ENCODE measurements around the gene ZNF496. TPM values are rescaled to one million over a fixed set of nuclear protein-coding genes. Genes with fewer than 3 reads are reported as not detected.
"Not testable (repeated sequence)": the region's sequence is repeated elsewhere in the genome, so short reads cannot be mapped to it uniquely, and the experiment has no call there.

The ZNF496 gene
- total RNA-seq: 65.7 and 91.8 TPM in 2 replicates

DNA sequence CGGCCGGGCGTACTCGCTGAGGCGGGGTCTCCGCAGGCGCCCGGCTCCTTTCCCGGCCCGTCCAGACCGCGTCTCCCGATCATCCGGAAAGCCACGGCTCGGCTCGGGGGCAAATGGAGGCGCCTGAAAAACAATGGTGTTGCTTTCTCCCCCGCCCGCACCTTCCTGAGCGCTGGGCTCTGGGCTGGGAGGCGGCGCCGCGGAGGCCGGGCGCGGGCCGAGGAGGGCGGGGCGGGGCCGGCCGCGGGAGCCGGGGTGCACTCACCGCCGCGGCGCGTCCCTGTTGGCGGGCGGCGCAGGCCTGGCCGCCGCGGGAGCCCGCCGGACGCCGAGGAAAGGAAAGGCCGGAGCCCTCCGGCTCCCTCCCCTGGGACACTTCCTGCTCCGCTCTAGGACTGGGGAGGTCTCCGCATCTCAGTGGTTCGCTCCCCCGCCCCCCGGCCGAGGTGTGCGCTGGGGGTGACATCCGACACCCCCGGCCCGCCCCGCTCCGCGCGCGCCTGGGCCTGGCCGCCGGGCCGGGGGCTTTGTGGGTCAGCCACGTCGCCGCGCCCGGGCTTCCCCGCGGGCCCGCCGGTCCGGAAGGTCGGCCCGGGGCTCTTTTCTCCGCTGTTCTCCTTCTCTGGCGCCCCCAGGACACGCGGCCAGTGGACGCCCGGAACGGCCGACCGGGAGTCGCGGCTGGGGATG, at the start of gene ZNF496:
Gene ZNF496, minus strand, starts transcription at position 343 of the 690 bp plus-strand sequence. CDS start 2,289 bp downstream, outside the sequence.
- H3K36me3 ChIP-seq (ENCODE audit: control insufficient read depth, insufficient read depth, low read length): peaks cover 2% of the 10 kb centered on the region
- TF ChIP-seq, protein P1, sequence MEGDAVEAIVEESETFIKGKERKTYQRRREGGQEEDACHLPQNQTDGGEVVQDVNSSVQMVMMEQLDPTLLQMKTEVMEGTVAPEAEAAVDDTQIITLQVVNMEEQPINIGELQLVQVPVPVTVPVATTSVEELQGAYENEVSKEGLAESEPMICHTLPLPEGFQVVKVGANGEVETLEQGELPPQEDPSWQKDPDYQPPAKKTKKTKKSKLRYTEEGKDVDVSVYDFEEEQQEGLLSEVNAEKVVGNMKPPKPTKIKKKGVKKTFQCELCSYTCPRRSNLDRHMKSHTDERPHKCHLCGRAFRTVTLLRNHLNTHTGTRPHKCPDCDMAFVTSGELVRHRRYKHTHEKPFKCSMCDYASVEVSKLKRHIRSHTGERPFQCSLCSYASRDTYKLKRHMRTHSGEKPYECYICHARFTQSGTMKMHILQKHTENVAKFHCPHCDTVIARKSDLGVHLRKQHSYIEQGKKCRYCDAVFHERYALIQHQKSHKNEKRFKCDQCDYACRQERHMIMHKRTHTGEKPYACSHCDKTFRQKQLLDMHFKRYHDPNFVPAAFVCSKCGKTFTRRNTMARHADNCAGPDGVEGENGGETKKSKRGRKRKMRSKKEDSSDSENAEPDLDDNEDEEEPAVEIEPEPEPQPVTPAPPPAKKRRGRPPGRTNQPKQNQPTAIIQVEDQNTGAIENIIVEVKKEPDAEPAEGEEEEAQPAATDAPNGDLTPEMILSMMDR (IDR thresholded peaks at IDR 0.05; ENCODE audit: insufficient read depth, low read length, poor library complexity, severe bottlenecking): no peak
- DNase-seq (ENCODE audit: low read depth): peak; percentile 10

DNA sequence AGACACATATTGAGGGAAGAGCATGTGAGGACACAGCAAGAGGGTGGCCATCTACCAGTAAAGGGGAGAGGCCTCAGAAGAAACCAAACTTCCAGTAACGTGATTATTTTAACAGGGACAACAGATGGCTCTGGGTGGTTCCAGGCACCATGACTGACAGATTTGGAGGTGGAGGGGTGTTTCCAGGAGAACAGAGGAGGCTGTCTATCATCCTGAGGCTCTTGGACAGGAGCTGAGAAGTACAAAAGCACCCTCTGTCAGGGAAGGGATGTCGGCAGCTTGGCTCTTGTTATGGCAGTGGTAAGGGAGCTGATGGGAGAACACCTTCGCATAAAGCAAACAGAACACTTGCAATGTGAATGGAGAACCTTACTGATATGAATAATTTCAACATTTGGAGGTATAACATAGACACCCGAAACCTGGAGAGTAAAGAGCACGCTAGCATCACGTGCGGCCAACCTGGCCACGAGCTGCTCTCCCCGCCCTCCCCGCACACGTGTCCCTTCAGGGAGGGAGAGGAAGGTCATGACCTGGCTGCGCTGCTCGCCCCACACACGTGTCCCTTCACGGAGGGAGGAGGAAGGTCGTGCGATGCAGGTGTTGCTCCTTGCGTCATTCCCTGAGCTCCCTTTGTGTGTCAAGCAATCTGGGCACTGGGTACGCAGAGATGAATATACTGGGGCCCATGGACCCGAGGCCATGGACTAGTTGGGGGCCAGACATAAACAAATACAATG, 46.8 kb upstream of the ZNF496 start:
- H3K27me3 ChIP-seq (ENCODE audit: control insufficient read depth, insufficient read depth, low read length): no peaks in the 10 kb centered on the region
- TF ChIP-seq, protein P1 (IDR thresholded peaks at IDR 0.05; ENCODE audit: insufficient read depth, low read length, poor library complexity, severe bottlenecking): no peak
- no peak overlapping the region for H3K4me3 ChIP-seq (ENCODE audit: low read depth, low read length)
- H3K36me3 ChIP-seq (ENCODE audit: control insufficient read depth, insufficient read depth, low read length): no peaks in the 10 kb centered on the region
- no peak for DNase-seq (ENCODE audit: low read depth)

More for the DNA sequence above, at the start of gene ZNF496:
- no peaks in the 10 kb centered on the region for H3K27me3 ChIP-seq (ENCODE audit: control insufficient read depth, insufficient read depth, low read length)
- H3K4me3 ChIP-seq (ENCODE audit: low read depth, low read length): peak within 1 kb of the TSS; percentile 97

DNA sequence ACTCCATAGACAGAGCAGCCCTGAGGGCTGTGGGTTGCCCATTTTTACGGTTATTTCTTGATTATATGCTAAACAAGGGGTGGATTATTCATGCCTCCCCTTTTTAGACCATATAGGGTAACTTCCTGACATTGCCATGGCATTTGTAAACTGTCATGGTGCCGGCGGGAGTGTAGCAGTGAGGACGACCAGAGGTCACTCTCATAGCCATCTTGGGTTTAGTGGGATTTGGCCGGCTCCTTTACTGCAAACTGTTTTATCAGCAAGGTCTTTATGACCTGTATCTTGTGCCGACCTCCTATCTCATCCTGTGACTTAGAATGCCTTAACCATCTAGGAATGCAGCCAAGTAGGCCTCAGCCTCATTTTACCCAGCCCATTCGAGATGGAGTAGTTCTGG, 46.0 kb upstream of the ZNF496 start:
- DNase-seq (ENCODE audit: low read depth); H3K36me3 ChIP-seq (ENCODE audit: control insufficient read depth, insufficient read depth, low read length); H3K4me3 ChIP-seq (ENCODE audit: low read depth, low read length); H3K27me3 ChIP-seq (ENCODE audit: control insufficient read depth, insufficient read depth, low read length): not testable (repeated sequence)

DNA sequence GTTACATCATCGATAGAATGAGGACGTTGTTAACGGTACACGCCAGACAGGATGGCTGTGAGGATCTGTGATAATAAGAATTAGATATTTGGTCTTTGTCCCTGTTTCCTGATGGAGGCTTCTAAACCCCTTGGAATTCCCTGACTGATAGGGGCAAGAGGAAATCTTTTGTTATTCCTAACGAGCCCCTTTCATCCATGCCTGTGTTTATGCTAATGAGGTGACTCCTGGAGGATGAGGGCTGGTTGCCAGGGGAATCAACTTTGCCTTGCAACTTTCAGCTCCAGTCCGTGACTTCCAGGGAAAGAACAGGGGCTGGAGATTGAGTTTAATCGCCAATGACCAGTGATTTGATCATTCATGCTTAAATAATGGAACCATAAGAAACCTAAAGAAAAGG, 45.0 kb upstream of the ZNF496 start:
- no peak for DNase-seq (ENCODE audit: low read depth)
- no peaks in the 10 kb centered on the region for H3K27me3 ChIP-seq (ENCODE audit: control insufficient read depth, insufficient read depth, low read length)
- H3K4me3 ChIP-seq (ENCODE audit: low read depth, low read length): no peak overlapping the region
- TF ChIP-seq, protein P1 (IDR thresholded peaks at IDR 0.05; ENCODE audit: insufficient read depth, low read length, poor library complexity, severe bottlenecking): no peak
- H3K36me3 ChIP-seq (ENCODE audit: control insufficient read depth, insufficient read depth, low read length): no peaks in the 10 kb centered on the region

DNA sequence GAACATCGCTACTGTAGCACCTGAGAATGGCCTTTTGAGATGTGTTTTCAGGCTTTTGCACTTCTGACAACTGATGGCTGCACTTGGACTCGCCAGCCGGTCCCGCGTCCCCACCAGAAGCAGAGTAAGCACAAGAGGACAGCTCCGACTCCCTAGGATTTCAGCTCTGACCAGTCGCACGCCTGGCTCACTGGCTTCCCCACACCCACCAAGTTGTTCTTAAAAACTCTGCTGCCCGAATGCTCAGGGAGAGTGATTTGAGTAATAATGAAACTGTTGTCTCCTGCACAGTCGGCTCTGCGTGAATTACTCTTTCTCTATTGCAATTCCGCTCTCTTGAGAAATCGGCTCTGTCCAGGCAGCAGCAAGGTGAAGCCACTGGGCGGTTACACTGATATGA, 44.1 kb upstream of the ZNF496 start:
- no peak for DNase-seq (ENCODE audit: low read depth)
- TF ChIP-seq, protein P1 (IDR thresholded peaks at IDR 0.05; ENCODE audit: insufficient read depth, low read length, poor library complexity, severe bottlenecking): no peak

DNA sequence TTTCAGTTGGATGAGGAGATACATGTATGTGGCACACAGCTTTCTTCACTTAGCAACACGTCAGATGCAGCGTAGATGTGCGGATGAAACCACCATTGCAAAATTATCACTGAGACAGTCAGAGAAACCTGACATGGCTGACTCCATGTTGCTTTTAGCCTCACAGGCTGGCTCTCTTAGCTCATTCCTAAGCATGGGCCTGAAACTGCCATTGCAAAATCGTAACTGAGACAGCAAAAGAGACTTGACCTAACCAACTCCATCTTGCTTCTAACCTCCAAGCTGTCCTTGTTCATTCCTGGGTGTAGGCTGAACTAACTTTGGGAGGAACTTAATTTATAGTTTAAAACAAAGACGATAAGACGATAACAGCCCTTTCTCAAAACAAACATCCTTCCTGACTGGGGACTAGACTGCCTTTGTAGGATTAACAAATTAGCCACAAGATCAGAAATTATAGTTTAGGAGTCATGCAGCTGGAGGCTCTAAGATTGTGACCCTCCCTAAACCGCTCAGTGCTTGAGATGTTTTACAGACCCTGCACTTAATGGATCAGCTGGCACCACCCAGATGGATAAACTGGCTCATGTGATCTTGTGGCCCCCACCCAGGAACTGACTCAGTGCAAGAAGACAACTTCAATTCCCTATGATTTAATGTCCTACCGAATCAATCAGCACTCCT, 43.1 kb upstream of the ZNF496 start:
- not testable (repeated sequence) for DNase-seq (ENCODE audit: low read depth); H3K27me3 ChIP-seq (ENCODE audit: control insufficient read depth, insufficient read depth, low read length); H3K4me3 ChIP-seq (ENCODE audit: low read depth, low read length); H3K36me3 ChIP-seq (ENCODE audit: control insufficient read depth, insufficient read depth, low read length)

More for the DNA sequence above, 44.1 kb upstream of the ZNF496 start:
- Histone ChIP-seq H3K27me3 (ENCODE audit: control insufficient read depth, insufficient read depth, low read length) (no peaks in the 10 kb centered on the region), H3K36me3 (ENCODE audit: control insufficient read depth, insufficient read depth, low read length) (no peaks in the 10 kb centered on the region), H3K4me3 (ENCODE audit: low read depth, low read length) (no peak overlapping the region)
